Fibroblast of lung (primary cell): ENCODE data around the gene ZBTB1.
"Not testable (repeated sequence)": the region's sequence is repeated elsewhere in the genome, so short reads cannot be mapped to it uniquely, and the experiment has no call there.

Experiments
- CTCF ChIP-seq, 2 donors: IDR thresholded peaks in 1 of 2; conservative IDR thresholded peaks in 1 of 2; 1 replicate in 1 of 2; 2 replicates in 1 of 2; pipeline ENCODE4 v1.5.1; 2011 to 2012; ENCODE audit warnings: low read length in 2 of 2, control low read depth in 1 of 2, inconsistent platforms in 1 of 2, low read depth in 1 of 2, mild to moderate bottlenecking in 1 of 2
- EZH2 ChIP-seq: IDR thresholded peaks from 2 replicates; pipeline ENCODE4 v1.5.1; 2012; ENCODE audit warnings: low read length, control low read depth, mild to moderate bottlenecking; ENCODE audit errors: missing control alignments

DNA sequence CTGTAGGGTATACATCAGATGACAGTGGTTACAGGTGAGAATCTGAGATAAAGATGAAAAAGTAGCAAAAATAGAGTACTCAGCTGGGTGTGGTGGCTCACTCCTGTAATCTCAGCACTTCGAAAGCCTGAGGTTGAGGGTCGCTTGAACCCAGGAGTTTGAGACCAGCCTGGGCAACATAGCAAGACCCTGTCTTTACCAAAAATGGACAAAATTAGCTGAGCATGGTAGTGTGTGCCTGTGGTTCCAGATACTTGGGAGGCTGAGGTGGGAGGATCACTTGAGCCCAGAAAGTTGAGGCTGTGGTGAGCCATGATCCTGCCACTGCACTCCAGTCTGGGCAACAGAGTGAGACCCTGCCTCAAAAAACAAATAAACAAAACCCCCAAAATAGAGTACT is 53.6 kb downstream of the ZBTB1 start:
- TF ChIP-seq CTCF (conservative IDR thresholded peaks at IDR 0.05 in 1 of 2, IDR thresholded peaks at IDR 0.05 in 1 of 2; ENCODE audit: low read depth in 1 of 2, low read length in 2 of 2); EZH2: not testable (repeated sequence)
